Neural cell (in vitro differentiated cells): Measurements from ENCODE around the gene TPT1. TPM values are rescaled to one million over a fixed set of nuclear protein-coding genes. Genes with fewer than 3 reads are reported as not detected.

Experiments used
- H2AFZ ChIP-seq: fragments of 200-600, 300-800 bp; sonication (generic), shearing (Covaris generic); 2 replicates; pipeline ENCODE4 v1.6.0; 2014; ENCODE audit warnings: low read depth, mild to moderate bottlenecking, antibody characterized with exemption, low read length, moderate library complexity
- H3F3A ChIP-seq: fragments of 200-600 bp; shearing (Covaris generic); 2 replicates; pipeline ENCODE4 v1.6.1; 2016; ENCODE audit warnings: mild to moderate bottlenecking, moderate library complexity, mixed read lengths, antibody characterized with exemption, low read length; ENCODE audit not compliant: insufficient read depth, poor library complexity, severe bottlenecking
- H3K27ac ChIP-seq: fragments of 200-600, 300-800 bp; sonication (generic), shearing (Covaris generic); 2 replicates; pipeline ENCODE4 v1.5.1; 2014; ENCODE audit warnings: mild to moderate bottlenecking, low read length, moderate library complexity
- H3K27me3 ChIP-seq: fragments of 300-800, 200-600 bp; sonication (generic), shearing (Covaris generic); 2 replicates; pipeline ENCODE4 v1.6.0; 2014; ENCODE audit warnings: mild to moderate bottlenecking, low read depth, low read length, moderate library complexity; ENCODE audit not compliant: insufficient read depth
- H3K36me3 ChIP-seq: fragments of 300-800, 200-600 bp; sonication (generic), shearing (Covaris generic); 2 replicates; pipeline ENCODE4 v1.5.1; 2014; ENCODE audit warnings: mild to moderate bottlenecking, antibody characterized with exemption, low read length, moderate library complexity; ENCODE audit not compliant: insufficient read depth
- H3K4me2 ChIP-seq: fragments of 300-800, 200-600 bp; sonication (generic), shearing (Covaris generic); 2 replicates; pipeline ENCODE4 v1.6.0; 2014; ENCODE audit warnings: mild to moderate bottlenecking, low read length
- H3K4me3 ChIP-seq: fragments of 300-800, 200-600 bp; sonication (generic), shearing (Covaris generic); 2 replicates; pipeline ENCODE4 v1.5.1; 2014; ENCODE audit warnings: mild to moderate bottlenecking, low read length, moderate library complexity
- H3K79me2 ChIP-seq: fragments of 200-600 bp; shearing (Covaris generic); replicated peaks from 2 replicates; pipeline ENCODE4 v1.6.0; 2014; ENCODE audit warnings: mild to moderate bottlenecking, low read length, moderate library complexity; ENCODE audit not compliant: insufficient read depth
- H3K9ac ChIP-seq: fragments of 300-800, 200-600 bp; sonication (generic), shearing (Covaris generic); 2 replicates; pipeline ENCODE4 v1.6.1; 2016; ENCODE audit warnings: mild to moderate bottlenecking, low read length, mixed read lengths
- H3K9me2 ChIP-seq: fragments of 200-600 bp; shearing (Covaris generic); 2 replicates; pipeline ENCODE4 v1.6.1; 2016; ENCODE audit warnings: mild to moderate bottlenecking, low read length, mixed read lengths; ENCODE audit not compliant: insufficient read depth
- H3K9me3 ChIP-seq: fragments of 200-600, 300-800 bp; sonication (generic), shearing (Covaris generic); 2 replicates; pipeline ENCODE4 v1.6.1; 2016; ENCODE audit warnings: mild to moderate bottlenecking, mixed run types, low read length, moderate library complexity, mixed read lengths
- H4K20me1 ChIP-seq: fragments of 200-600 bp; shearing (Covaris generic); 2 replicates; pipeline ENCODE4 v1.6.1; 2016; ENCODE audit warnings: mild to moderate bottlenecking, mixed run types; ENCODE audit not compliant: insufficient read depth
- EP300 ChIP-seq: fragments of 450-650 bp; conservative IDR thresholded peaks from 2 replicates; pipeline ENCODE4 v1.6.1; 2014; ENCODE audit warnings: antibody characterized with exemption, mild to moderate bottlenecking, moderate library complexity; ENCODE audit not compliant: poor library complexity, severe bottlenecking
- EZH2 ChIP-seq: fragments of 200-600, 300-800 bp; shearing (Covaris generic), sonication (generic); IDR thresholded peaks from 2 replicates; pipeline ENCODE4 v1.6.1; 2014; ENCODE audit warnings: antibody characterized with exemption, low read length, borderline replicate concordance, mild to moderate bottlenecking; ENCODE audit not compliant: insufficient read depth, poor library complexity, severe bottlenecking
- MXI1 ChIP-seq: fragments of 450-650 bp; conservative IDR thresholded peaks from 2 replicates; pipeline ENCODE4 v1.6.1; 2014; ENCODE audit warnings: antibody characterized with exemption, mild to moderate bottlenecking; ENCODE audit not compliant: poor library complexity, severe bottlenecking
- POLR2AphosphoS5 ChIP-seq: IDR thresholded peaks from 2 replicates; pipeline ENCODE4 v1.6.1; 2012
- RAD21 ChIP-seq: fragments of 450-650 bp; conservative IDR thresholded peaks from 2 replicates; pipeline ENCODE4 v1.6.1; 2014; ENCODE audit warnings: antibody characterized with exemption, mild to moderate bottlenecking, moderate library complexity
- SMC3 ChIP-seq: fragments of 450-650 bp; conservative IDR thresholded peaks from 2 replicates; pipeline ENCODE4 v1.6.1; 2014; ENCODE audit warnings: antibody characterized with exemption, mild to moderate bottlenecking, moderate library complexity; ENCODE audit not compliant: poor library complexity
- TAF1 ChIP-seq: IDR thresholded peaks from 2 replicates; pipeline ENCODE4 v1.6.1; 2012; ENCODE audit warnings: low read depth
- polyA plus RNA-seq: library from polyadenylated mRNA; depleted of rRNA; stranded (reverse); fragments of >200 nt; gene quantifications from 2 replicates; pipeline ENCODE4 v1.2.3, GENCODE V29; 2014
- TF ChIP-seq, protein P1 (sequence below): fragments of 450-650 bp; IDR thresholded peaks from 2 replicates; pipeline ENCODE4 v1.5.1; 2014; ENCODE audit warnings: antibody characterized with exemption, mild to moderate bottlenecking, moderate library complexity; ENCODE audit not compliant: poor library complexity, severe bottlenecking
- TF ChIP-seq, protein P2 (sequence below): IDR thresholded peaks from 2 replicates; pipeline ENCODE4 v1.6.1; 2012; ENCODE audit warnings: borderline replicate concordance

Gene TPT1
- polyA plus RNA-seq, 1 donor from 2014 or later: 2,071 TPM

DNA sequence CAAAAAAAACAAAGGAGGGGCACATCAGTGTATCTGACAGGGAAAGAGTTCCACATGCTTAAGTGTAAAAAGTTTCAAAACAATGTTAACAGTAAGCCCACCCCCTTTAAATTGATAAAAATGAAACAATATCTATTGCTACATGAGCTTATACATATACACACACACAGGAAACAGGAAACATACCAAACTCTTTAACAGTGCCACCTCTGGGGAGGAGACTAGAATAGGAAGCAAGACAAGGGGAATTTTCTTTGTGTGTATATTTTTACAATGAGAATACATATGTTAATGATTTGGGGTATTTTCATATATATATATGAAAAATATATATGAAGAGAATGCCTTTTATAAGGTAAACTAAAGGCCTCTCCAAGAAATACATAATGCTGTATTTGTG, 44.7 kb downstream of the TPT1 start:
- Histone ChIP-seq H3K9ac (no peak overlapping the region), H3K27me3 (no peaks in the 10 kb centered on the region), H3F3A (no peaks in the 10 kb centered on the region), H4K20me1 (no peaks in the 10 kb centered on the region), H3K9me2 (no peaks in the 10 kb centered on the region), H3K4me3 (no peak overlapping the region), H3K36me3 (no peaks in the 10 kb centered on the region), H3K9me3 (no peaks in the 10 kb centered on the region), H3K79me2 (no peaks in the 10 kb centered on the region), H3K4me2 (no peak overlapping the region), H2AFZ (no peak overlapping the region), H3K27ac (no peak overlapping the region)
- TF ChIP-seq EP300: no peak
- no peak for TF ChIP-seq POLR2AphosphoS5
- TF ChIP-seq, protein P1, sequence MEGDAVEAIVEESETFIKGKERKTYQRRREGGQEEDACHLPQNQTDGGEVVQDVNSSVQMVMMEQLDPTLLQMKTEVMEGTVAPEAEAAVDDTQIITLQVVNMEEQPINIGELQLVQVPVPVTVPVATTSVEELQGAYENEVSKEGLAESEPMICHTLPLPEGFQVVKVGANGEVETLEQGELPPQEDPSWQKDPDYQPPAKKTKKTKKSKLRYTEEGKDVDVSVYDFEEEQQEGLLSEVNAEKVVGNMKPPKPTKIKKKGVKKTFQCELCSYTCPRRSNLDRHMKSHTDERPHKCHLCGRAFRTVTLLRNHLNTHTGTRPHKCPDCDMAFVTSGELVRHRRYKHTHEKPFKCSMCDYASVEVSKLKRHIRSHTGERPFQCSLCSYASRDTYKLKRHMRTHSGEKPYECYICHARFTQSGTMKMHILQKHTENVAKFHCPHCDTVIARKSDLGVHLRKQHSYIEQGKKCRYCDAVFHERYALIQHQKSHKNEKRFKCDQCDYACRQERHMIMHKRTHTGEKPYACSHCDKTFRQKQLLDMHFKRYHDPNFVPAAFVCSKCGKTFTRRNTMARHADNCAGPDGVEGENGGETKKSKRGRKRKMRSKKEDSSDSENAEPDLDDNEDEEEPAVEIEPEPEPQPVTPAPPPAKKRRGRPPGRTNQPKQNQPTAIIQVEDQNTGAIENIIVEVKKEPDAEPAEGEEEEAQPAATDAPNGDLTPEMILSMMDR: no peak

DNA sequence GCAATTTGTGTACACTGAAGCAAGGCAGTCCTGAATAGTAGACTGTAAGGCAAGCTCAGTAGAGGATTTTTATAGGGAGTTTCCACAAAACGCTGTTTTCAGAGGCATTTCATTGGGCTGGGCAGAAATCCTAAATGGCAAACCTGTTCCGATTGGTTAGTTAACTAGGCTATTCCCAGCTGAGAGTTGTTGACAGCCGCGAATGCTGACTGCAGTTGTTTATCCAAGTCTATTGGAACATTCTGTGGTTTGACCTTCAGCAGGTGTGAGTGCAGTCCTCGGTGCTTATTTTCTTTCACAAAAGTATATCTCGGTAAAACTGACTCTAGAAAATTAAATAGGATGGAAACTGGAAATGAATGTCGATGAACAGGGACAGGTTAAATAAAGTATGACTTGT, 45.4 kb downstream of the TPT1 start:
- Histone ChIP-seq H3K4me3 (no peak overlapping the region), H3K9me3 (no peaks in the 10 kb centered on the region), H3K27ac (no peak overlapping the region), H3K9ac (no peak overlapping the region), H4K20me1 (no peaks in the 10 kb centered on the region), H3K36me3 (no peaks in the 10 kb centered on the region), H3K27me3 (no peaks in the 10 kb centered on the region), H3F3A (no peaks in the 10 kb centered on the region), H3K9me2 (no peaks in the 10 kb centered on the region), H3K79me2 (no peaks in the 10 kb centered on the region), H2AFZ (no peak overlapping the region), H3K4me2 (no peak overlapping the region)
- TF ChIP-seq EZH2: no peak
- no peak for TF ChIP-seq RAD21
- no peak for TF ChIP-seq SMC3
- TF ChIP-seq MXI1: no peak
- TF ChIP-seq, protein P2, sequence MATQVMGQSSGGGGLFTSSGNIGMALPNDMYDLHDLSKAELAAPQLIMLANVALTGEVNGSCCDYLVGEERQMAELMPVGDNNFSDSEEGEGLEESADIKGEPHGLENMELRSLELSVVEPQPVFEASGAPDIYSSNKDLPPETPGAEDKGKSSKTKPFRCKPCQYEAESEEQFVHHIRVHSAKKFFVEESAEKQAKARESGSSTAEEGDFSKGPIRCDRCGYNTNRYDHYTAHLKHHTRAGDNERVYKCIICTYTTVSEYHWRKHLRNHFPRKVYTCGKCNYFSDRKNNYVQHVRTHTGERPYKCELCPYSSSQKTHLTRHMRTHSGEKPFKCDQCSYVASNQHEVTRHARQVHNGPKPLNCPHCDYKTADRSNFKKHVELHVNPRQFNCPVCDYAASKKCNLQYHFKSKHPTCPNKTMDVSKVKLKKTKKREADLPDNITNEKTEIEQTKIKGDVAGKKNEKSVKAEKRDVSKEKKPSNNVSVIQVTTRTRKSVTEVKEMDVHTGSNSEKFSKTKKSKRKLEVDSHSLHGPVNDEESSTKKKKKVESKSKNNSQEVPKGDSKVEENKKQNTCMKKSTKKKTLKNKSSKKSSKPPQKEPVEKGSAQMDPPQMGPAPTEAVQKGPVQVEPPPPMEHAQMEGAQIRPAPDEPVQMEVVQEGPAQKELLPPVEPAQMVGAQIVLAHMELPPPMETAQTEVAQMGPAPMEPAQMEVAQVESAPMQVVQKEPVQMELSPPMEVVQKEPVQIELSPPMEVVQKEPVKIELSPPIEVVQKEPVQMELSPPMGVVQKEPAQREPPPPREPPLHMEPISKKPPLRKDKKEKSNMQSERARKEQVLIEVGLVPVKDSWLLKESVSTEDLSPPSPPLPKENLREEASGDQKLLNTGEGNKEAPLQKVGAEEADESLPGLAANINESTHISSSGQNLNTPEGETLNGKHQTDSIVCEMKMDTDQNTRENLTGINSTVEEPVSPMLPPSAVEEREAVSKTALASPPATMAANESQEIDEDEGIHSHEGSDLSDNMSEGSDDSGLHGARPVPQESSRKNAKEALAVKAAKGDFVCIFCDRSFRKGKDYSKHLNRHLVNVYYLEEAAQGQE: no peak
- TF ChIP-seq, protein P1: no peak
- no peak for TF ChIP-seq TAF1
- TF ChIP-seq POLR2AphosphoS5: no peak
